Cortex of kidney (tissue), 1 donor: ENCODE data around the gene CAB39.

Experiments
- DNase-seq: peaks from one replicate; lab custom pipeline; 2025; lab: John Stamatoyannopoulos, UW

Gene CAB39

DNA sequence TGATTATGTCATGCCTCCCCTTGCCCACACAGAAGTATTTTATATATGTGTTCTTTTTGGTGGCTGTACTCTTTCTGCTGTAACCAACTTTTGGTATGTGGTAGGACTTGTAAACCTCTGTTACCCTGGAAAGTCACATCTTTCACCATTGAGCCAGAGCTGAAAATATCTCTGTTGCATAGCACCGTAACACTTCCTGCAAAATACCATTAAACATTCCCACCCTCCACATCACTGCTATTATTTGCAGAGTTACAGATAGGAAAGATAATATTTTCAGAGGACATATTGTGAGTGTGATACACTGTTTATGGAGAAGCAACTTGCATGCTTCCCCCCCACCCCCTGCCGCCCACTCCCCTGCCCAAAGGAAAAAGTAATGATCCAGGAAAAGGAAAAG is 44.8 kb downstream of the CAB39 start:
- DNase-seq: no peak

DNA sequence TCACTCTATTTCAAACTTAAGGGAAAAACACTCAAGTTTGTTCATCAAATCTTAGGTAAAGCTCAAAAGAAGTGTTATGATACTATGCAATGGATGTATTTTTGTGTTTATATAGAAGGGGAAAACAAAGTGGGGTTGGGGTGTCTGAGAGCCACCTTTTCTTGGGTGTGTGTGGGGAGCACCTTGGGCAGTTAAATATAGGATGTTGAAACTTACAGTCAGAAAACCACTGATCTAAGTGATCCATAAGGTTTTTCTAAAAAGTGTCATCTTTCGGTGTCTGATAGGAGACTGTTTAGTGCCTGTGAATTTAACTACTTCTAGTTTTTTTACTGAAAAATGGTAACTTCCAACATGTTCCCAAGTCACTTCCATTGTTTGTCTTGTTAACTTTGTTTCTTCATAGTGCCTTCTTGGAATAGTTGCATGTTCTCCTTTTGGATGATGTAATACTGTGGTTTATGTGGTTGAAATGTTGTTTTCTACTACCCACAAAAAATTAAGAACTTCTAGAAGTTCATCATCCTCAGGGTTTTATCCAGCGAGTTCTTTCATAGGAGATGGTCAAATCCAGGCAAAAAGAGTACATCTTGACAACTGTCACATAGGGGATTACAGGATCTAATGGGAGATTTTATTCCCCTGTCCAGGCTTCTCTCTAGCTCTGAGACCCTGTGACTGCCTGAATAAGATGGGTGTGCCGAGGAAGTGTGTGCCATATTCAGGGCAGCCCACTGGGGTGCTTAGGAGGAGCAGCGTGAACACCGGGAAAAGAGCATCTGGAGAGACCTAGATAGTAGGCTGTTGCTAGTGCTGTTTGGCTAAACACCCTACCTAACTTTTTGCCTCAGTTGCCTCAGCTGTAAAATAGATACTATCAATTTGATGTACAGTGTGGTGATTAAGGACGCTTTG is 46.2 kb downstream of the CAB39 start:
- DNase-seq: no peak

DNA sequence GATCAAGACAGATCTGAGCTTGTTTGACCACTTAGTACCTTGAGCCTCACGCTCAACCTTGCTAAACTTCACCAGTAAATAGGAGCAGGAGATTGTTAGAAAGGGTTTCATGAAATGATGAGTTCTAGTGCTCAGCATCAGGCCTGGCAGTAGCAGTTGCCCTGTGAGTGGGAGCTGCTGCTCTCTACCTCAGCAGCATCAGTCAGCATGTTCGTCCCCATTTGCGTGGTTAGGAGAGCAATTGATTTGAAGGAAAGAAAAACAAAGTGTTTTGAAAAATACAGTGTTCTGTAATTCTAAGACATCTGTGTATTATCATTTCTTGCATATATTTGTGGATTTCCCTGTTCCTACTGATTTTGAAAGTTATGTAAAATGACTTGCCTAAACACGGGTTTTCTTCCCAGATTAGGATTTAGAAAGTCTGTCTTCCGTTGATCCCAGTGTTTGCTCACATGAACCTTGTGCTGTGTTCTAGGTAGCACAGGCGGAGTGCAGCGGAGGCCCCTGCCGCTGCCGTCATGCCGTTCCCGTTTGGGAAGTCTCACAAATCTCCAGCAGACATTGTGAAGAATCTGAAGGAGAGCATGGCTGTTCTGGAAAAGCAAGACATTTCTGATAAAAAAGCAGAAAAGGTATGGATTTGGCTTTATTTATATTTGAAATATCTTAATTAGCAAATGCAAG is 47.0 kb downstream of the CAB39 start:
- DNase-seq: no peak

DNA sequence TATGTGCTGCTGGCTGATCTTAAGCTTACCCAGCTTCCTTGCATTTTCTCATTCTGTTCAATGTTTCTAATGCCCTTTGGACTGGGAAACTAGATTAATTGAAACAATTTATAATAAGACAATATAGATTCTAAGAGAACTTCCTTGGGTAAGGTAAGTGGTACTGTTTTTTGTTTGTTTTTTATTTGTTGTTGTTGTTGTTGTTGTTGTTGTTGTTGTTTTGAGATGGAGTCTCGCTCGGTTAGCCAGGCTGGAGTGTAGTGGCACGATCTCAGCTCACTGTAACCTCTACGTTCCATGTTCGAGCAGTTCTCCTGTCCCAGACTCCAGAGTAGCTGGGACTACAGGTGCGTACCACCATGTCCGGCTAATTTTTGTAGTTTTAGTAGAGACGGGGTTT is 49.1 kb downstream of the CAB39 start:
- DNase-seq: no peak

DNA sequence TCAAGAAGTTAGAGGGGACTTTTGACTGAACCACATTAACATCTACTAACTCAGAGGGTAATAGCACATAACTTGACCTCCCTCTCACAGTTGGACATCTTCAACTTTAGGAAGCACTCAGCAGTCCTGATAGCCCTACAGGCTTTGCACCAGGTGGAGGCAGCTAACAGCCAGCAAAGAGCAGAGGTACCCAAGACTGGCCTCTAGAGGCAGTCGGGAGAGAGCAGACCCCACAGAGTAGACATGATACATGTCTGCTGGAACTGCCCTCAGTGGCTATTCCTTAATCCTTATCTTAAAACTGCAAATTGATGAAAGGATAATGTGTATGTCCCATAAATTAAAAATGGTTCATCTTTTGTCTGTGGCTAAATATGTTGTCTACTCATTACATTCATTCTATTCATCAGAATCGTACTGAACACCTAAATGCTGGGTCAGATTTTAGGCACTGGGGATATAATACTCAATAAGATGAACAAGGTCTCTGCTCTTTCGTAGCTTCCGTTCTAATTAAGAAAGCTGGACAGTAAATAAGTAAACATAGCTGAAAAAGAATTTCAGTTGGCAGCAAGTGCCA is 49.8 kb downstream of the CAB39 start:
- DNase-seq: no peak

DNA sequence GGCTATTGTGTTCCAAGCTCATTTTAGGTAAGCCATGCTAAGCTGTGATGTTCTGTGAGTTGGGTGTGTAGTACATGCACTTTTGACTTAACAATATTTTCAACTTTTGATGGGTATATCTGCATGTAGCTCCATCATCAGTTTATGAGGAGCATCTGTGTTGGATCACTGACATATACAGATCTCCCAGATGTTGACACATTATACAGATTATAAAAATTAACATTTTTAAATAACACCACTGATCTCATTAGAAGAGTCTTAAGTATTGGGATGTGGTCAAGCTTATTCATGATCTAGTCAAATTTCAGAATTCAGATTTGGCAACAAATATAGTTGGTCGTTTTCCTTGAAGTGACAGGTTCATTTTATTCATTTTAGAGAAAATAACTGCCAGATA is 51.7 kb downstream of the CAB39 start:
- DNase-seq: no peak

DNA sequence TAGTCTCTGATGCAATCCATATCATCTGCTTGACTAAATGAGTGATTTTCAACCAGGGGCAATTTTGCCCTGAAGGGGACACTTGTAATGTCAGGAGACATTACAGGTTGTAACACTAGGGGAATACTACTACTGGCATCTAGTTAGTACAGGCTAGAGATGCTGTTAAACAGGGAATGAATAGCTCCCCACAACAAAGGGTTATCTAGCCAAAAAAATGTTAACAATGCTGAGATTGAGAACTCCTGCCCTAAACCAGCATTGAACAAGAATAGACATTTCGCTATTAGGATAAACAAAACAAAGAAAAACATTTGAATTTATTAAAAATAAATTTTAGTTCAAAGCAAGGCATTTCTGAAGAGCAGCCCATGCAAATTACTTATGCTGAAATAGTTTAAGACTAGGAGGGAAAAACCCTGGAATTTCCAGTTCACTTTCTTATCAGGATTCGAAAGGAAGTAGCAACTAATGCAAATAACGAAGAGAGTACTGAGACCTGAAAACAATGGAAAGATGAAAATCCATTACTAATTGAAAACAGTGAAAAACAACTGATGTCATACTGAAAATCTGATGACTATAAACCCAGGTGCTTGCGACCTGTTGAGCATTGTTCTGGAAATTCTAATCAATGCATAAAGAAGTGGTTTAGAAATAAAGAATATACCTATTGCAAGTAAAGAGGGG is 53.1 kb downstream of the CAB39 start:
- DNase-seq: no peak

DNA sequence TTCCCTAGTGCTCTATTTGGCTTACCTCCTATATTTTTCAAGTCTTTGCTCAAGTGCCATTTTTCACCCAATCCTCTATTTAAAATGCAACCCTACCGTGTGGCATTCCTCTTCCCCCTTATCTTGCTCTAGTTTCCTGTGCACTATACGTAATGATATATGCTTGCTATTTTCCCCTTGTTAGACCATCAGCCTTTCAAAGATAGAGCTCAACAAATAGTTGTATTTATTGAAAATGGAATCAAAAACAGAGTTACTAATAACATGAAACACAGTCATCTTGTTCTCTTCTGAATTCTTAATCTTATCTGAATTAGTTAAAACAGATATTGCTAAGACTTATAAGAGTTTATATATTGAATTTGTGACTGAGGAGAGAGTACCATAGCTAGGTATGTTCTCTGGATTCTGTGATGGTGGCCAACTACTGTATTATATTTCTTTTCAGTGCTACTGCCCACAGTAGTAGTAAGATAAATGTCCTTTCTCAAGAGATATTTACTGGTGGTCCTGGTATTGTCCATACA is 55.3 kb downstream of the CAB39 start:
- DNase-seq: no peak

DNA sequence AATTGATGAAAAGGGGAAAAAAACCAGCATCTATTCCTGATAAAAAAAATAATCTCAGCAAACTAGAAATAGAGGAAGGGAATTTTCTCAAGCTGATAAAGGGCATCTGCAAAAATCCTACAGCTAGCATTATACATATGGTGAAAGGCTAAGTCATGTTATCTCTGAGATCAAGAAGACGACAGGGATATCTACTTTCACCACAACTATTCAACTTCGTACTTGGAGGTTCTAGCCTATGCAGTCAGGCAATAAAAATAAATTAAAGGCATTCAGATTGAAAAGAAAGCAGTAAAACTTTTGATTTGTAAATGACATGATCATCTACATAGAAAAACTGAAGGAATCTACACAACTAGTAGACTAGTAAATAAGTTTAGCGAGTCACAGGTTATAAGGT is 58.2 kb downstream of the CAB39 start:
- DNase-seq: no peak

DNA sequence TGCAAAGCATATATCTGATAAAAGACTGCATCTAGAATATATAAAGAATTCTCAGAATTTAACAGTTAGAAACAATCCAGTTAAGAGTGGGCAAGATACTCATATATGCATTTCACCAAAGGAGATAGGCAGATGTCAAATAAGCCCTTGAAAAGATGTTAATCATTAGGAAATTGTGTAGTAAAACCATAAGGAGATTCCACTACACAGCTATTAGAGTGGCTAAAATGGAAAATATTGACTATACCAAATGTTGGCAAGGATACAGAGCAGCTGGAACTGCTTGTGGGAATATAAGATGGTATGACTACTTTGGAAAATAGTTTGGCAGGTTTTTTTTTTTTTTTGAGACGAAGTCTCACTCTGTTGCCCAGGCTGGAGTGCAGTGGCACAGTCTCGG is 59.5 kb downstream of the CAB39 start:
- DNase-seq: no peak

DNA sequence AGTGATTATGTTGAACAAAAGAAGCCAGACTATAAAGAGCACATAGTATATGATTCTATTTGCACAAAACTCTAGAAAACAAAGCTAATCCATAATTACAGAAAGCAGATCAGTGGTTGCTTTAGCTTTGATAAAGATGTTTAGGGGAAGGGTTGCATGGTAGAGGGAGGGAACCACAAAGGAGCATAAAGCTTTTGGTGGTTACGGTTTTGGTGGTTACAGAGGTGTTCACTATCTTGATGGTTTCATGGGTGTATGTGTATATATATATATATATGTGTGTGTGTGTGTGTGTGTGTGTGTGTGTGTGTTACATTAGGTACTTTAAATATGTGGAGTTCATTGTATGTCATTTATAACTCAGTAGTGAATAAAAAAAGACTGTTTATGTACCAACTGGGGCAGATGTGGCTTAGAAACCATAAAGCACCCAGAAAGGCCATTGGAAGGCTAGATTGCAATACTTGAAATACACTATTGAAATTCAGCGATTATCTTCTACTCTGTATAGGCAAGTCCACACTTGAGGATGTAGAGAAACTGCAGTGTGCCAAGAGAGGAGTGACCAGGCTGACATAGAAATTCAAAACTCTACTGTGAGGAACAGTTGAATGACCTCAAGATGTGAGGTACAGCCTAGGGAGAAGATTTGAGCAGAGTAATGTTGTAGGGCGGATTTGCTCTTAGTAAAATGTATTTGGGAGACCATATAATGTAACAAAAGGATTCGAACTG is 60.6 kb downstream of the CAB39 start:
- DNase-seq: no peak

DNA sequence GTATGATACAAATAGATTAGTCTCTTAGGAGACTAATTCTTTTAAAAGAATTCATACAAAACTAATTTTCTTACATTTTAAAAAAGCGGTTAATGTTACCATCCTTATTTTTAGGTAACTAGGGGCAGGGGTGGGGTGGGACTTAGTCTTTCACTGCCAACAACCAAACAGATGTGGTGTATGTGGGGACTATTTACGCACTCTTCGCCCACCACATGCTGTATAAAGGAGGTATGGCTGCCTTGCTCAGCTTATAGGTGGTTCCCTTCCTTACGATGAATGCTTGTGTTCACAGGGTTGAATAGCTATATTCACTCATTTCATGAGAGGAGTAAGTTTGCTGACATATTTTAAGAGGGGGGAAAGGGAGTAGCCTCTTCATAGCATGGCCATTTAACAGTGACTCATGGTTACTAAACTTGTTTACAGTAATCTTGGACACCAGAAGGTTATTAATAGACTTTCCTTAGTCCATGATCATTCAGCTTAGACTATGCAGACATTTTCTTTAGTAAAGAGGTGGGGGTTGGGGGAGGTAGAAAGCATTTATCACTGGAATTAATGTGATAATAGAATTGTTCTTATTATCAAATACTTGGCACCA is 61.8 kb downstream of the CAB39 start:
- no peak for DNase-seq

DNA sequence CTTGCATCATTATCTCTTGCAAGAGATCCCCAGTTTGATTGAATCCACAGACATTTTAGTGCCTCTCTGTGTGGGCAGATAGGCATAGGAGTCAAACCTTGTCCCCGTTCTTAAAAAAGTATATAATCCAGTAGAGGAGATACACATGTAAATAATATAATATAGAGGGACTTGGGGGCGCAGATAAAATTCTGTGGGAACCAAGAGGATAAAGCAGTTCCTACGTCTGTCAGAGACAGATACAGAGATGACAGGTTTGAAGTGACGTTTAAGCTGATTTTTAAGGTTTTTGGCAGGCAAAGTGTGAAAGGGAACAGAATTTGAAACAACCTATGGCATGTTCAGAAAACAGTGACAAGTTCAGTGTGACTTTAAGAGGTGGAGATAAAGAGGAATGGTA is 63.1 kb downstream of the CAB39 start:
- DNase-seq: no peak

DNA sequence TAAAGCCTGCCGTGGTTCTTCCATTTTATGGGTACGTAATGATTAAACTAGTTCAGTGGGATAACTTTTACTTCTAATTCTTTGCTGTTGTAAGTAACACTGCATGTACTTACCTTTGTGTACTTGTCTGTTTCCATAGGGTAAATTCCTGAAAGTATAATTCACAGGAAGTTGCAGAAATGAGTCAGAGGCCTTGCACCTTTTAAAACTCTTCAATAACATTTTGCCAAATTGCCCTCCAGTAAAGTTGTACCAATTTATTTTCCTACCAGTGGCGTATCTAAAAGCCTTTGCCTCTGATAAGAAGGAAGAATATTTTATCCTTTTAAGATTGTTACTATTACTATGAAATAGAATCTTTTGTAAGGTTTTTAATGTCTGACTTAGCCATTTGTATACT is 65.1 kb downstream of the CAB39 start:
- DNase-seq: no peak

DNA sequence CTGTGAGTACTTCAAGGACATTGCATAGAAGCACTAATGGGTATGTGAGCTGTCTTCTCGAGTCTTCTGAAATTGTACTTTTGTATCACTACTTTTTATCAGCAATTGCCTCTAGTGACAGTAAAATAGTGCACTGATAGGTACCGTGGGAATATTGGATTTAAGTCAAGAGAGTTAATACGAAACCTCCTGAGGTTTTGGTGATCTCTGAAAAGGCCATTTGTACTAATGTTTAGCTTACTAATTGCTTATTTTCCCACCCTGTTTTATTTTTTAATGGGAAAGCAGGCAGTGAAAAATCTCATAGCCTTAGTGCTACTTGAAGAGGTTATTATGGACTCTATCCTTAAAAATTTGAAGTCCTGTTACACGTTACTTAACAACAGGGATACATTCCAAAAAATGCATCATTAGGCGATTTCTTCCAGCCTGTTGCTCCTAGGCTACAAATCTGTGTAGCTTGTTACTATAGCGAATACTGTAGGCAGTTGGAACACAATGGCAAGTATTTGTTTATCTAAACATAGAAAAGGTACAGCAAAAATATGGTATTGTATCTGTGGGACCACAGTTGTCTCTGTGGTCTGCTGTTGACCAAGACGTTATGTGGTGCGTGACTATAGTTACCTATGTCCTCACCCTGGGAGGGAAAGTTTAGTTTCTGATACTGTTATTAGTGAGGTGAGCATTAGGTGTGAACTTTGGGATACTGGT is 65.9 kb downstream of the CAB39 start:
- DNase-seq: no peak

DNA sequence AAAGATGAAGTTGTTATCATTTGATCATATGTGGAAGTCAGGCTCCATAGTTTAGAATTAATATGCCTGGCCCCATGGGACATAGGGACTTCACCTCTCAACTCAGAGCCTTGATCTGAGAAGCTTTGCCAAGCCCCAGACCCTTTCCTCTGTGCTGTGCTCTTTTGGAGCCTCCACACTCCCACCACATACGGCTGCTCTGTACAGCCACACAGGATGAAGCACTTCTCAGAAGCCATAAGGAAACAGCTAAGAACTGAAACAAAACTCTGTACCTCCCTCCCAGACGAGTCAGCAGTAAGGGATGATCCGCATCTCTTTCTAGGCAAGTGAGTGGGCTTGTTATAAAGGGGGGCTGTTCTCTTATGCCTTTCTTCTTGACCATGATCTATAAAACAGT is 66.5 kb downstream of the CAB39 start:
- DNase-seq: no peak

DNA sequence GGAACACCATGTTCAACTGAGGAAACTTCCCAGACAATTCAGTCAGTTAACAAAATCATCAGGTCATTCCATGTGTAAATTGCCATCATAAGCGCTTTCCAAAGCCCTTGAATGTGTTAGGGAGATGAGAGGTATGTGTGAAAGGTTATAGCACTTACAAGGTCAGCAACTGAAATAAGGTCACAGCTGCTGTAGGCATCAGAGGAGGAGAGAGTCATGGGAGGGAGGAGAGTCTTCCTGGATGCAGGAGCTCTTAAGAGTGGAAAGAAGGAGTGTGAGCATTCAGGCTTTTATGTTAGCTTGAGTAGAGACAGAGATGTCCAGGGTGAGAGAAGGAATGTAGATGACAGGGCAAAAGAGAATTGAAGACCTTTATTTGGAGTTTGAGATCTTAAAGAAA is 67.0 kb downstream of the CAB39 start:
- no peak for DNase-seq

DNA sequence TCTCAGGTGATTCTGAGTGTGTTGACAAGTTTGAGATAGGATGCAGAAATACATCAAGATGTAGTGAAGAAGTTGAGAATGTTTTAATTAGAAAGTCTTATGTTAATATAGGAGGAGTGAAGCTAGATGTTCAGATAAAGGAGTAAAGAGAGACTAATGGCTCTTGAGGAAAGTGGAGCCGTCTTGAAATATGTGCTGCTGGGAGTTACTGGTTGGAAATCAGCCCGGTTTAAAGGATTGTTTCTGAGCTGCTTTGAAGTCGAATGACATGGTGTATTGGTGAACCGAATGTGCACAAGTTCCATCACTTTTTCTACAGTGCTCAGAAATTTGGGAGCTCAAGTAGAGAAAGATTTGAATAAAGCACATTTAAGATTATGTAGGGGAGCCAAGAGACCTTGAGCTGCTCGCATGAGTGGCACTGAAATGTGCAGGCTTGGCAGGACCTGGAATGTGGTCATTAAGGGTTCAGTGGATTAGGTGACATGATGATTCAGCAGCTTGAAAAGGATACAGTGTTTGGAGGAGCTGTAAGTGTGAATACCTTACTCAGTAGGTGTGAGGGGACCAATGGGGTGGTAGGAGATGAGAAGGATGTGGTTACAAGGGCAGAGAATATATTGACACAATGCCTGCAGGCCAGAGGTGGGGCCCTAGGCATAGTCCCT is 68.6 kb downstream of the CAB39 start:
- DNase-seq: no peak

DNA sequence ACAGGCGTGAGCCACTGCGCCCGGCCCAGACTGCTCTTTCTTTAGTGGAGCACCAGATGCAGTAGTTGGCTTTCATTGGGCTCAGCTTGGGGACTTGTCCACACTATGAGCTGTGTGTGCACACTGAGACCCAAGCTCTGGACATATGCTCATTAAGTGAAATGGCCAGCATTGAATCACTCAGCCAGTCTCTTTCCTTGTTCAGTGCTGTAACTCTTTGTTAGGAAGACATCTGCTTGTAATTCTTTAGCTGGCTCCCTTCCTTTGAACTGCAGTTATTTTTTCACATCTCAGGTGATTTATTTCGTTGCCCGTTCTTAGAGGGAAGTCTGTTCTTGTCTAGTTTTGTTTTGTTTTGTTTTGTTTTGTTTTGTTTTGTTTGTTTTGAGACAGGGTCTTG is 70.5 kb downstream of the CAB39 start:
- DNase-seq: no peak

DNA sequence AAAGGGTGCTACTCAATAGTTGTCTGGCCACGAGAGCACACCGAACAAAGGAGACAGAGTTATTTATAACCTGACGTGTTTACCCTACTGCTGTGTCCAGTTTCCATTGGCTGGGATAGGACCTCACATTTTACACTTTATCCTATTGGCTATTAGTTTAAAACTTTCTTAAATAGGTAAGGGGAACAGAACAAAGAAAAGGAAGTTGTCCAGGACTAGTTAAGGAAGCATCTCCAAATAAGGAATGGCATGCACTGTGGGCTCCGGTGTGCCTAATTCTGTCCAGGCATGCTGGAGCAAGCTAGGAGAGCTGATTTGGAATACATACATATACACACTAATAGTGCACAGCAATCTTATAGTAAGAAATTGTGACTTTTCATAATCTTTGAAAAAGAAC is 72.2 kb downstream of the CAB39 start:
- DNase-seq: no peak
